ENCODE results near the gene PELI1.
"Not testable (repeated sequence)": the region's sequence is repeated elsewhere in the genome, so short reads cannot be mapped to it uniquely, and the experiment has no call there.

PELI1 gene

GRCh38 chr2:64120928-64121327 lies 23.3 kb downstream of the PELI1 start:
- DNase-seq, result no peak

- no peak for DNase-seq
Observed at GRCh38 chr2:64120008-64120407, 24.2 kb downstream of the PELI1 start.

- DNase-seq, result no peak
Observed at GRCh38 chr2:64119369-64119768, 24.9 kb downstream of the PELI1 start.

- no peak for DNase-seq
Observed at GRCh38 chr2:64115808-64116598, 28.2 kb downstream of the PELI1 start.

GRCh38 chr2:64114912-64115277 lies 29.3 kb downstream of the PELI1 start:
- DNase-seq, result no peak

- no peak for DNase-seq
Observed at GRCh38 chr2:64114063-64114911, 29.9 kb downstream of the PELI1 start.

GRCh38 chr2:64112016-64112415 lies 32.2 kb downstream of the PELI1 start:
- no peak for DNase-seq

- DNase-seq, result no peak
Observed at GRCh38 chr2:64111426-64111825, 32.8 kb downstream of the PELI1 start.

GRCh38 chr2:64108666-64109241 lies 35.5 kb downstream of the PELI1 start:
- no peak for DNase-seq

- no peak for DNase-seq
Observed at GRCh38 chr2:64106481-64106880, 37.7 kb downstream of the PELI1 start.

- no peak for DNase-seq
Observed at GRCh38 chr2:64105670-64106461, 38.4 kb downstream of the PELI1 start.

- no peak for DNase-seq
Observed at GRCh38 chr2:64104933-64105332, 39.3 kb downstream of the PELI1 start.

GRCh38 chr2:64102736-64103135 lies 41.5 kb downstream of the PELI1 start:
- not testable (repeated sequence) for DNase-seq

GRCh38 chr2:64101141-64101591 lies 43.1 kb downstream of the PELI1 start:
- no peak for DNase-seq

- DNase-seq, result not testable (repeated sequence)
Observed at GRCh38 chr2:64100584-64100983, 43.6 kb downstream of the PELI1 start.

GRCh38 chr2:64094663-64095382 lies 49.4 kb downstream of the PELI1 start:
- no peak for DNase-seq

GRCh38 chr2:64093341-64093740 lies 50.9 kb downstream of the PELI1 start:
- no peak for DNase-seq

- DNase-seq, result no peak
Observed at GRCh38 chr2:64092502-64092901, 51.7 kb downstream of the PELI1 start.

- DNase-seq, result no peak
Observed at GRCh38 chr2:64090264-64090663, 54.0 kb downstream of the PELI1 start.

GRCh38 chr2:64086347-64087082 lies 57.7 kb downstream of the PELI1 start:
- no peak for DNase-seq

GRCh38 chr2:64085936-64086335 lies 58.3 kb downstream of the PELI1 start:
- DNase-seq, result no peak
